VCaP (cell line): ENCODE data around the gene CCDC30.

Experiments
- H3K27ac ChIP-seq: fragments of 450-650 bp; 2 replicates; pipeline ENCODE4 v1.5.1; 2017
- TF ChIP-seq, protein P1 (sequence below): fragments of 450-650 bp; conservative IDR thresholded peaks from 2 replicates; pipeline ENCODE4 v1.5.1; 2017; ENCODE audit warnings: mild to moderate bottlenecking, moderate library complexity

Gene CCDC30

DNA sequence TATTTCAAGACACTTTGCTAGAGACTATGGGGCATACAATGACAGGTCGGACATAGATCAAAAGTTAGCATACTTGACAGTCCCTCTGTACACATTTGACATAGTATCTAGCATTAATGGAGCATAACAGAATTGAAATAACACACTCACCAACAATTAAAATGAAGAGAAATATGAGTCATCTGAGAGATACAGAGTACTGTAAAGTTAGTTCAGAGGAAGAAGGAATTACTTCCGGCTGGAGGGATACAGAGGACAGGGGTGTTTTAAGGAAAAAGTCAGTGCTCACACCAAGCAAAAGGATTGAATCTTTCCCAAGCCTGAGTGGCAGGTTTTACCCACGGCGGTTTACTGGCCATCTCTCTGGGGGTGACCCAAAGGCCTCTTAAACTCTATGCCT, 9.7 kb upstream of the CCDC30 start:
- H3K27ac ChIP-seq, result no peak overlapping the region
- TF ChIP-seq, protein P1, sequence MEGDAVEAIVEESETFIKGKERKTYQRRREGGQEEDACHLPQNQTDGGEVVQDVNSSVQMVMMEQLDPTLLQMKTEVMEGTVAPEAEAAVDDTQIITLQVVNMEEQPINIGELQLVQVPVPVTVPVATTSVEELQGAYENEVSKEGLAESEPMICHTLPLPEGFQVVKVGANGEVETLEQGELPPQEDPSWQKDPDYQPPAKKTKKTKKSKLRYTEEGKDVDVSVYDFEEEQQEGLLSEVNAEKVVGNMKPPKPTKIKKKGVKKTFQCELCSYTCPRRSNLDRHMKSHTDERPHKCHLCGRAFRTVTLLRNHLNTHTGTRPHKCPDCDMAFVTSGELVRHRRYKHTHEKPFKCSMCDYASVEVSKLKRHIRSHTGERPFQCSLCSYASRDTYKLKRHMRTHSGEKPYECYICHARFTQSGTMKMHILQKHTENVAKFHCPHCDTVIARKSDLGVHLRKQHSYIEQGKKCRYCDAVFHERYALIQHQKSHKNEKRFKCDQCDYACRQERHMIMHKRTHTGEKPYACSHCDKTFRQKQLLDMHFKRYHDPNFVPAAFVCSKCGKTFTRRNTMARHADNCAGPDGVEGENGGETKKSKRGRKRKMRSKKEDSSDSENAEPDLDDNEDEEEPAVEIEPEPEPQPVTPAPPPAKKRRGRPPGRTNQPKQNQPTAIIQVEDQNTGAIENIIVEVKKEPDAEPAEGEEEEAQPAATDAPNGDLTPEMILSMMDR, result no peak

DNA sequence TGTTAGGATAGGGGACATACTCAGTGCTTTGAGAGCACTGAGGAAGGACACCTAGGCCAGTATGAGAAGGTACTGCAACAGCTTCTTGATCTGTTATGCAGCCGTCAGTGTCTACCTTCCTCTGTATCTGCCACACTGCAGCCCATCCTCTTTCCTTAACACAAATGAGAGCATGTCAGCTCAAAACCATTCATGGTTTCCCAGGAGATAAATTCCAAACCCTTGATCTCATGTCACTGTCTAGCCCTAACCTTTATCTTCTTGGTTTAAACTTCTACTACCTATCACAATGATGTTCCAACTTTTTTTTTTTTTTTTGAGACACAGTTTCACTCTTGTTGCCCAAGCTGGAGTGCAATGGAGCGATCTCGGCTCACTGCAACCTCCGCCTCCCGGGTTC, 8.7 kb upstream of the CCDC30 start:
- TF ChIP-seq, protein P1, result no peak
- H3K27ac ChIP-seq, result no peak overlapping the region

DNA sequence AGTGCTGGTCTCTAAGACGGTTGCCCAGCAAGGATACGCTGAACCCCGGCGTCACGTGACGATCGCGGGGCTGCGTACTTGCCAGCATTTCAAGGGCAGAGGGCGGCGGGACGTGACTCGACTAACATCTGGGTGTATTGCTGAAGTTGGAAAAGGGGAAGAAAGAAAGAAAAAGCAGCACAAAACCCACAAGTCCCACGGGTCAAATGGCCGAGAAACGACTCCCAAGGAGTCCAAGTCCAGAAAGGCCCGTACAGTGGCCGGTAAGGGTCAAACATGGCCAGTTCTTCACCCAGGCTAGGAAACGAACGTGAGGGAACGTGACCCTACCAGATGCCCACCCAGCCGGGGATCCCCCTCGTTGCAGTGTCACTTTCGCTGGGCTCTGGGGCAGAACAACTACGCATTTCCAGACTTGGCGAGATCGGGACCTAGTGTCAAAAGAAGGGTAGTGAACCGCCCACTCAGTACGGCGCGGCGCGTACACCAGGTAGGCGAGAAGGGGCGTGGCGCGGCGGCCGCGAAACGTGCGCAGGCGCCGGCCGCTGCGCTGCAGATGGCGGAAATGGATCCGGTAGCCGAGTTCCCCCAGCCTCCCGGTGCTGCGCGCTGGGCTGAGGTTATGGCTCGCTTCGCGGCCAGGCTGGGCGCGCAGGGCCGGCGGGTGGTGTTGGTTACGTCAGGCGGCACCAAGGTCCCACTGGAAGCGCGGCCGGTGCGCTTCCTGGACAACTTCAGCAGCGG, 6.9 kb upstream of the CCDC30 start, which contains the start of the genes PPCS and ZMYND12:
Gene PPCS (plus strand): TSS at position 534 of the 744 bp plus-strand sequence. CDS start 23 bp downstream, at position 557.
Gene ZMYND12 (minus strand): TSS at position 13 of the 744 bp plus-strand sequence. CDS start 25 bp downstream, outside the sequence.
- H3K27ac ChIP-seq, result peak within 1 kb of the TSS; percentile 89
- TF ChIP-seq, protein P1, result no peak

DNA sequence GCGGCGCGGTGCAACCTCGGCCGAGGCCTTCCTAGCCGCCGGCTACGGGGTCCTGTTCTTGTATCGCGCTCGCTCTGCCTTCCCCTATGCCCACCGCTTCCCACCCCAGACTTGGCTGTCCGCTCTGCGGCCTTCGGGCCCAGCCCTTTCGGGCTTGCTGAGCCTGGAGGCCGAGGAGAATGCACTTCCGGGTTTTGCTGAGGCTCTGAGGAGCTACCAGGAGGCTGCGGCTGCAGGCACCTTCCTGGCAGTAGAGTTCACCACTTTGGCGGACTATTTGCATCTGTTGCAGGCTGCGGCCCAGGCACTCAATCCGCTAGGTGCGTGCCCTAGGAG, 6.4 kb upstream of the CCDC30 start:
- TF ChIP-seq, protein P1, result no peak
- H3K27ac ChIP-seq, result peak overlapping the region; percentile 89

DNA sequence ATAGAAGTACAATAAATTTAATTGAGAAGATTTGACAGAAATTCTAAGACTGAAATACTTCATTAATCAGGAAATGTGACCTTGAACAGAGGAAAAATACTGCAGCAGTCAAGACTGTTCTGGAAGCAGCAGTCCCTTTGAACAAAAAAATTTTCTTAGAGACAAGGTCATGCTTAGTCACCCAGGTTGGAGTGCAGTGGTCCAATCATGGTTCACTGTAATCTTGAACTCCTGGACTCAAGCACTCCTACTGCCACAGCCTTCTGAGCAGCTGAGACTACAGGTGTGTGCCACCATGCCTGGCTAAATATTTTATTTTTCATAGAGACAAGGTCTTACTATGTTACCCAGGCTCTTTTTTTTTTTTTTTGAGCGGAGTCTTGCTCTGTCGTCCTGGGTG, 1.9 kb upstream of the CCDC30 start:
- H3K27ac ChIP-seq, result no peak overlapping the region
- TF ChIP-seq, protein P1, result no peak

DNA sequence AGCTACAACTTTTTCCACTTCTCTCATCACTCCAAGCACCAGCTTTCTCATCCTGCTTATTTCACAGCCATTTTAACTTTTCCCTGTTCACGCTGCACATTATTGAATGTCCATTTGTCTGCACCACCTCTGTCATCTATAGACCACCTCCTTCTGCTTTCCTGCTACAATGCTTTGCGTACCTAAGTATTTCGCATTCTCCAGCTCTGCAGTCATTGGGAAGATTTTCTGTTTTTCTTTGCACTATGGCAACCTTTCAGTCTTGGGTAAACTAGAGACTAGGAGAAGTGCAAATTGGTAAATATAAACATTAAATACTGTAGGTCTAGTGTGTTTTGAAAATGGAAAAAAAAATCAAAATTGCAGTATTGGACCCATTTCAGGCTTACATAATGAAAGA, 835 bp downstream of the CCDC30 start:
- H3K27ac ChIP-seq, result peak overlapping the region; percentile 47; the same call in 1 of the 2 replicates
- TF ChIP-seq, protein P1, result no peak

DNA sequence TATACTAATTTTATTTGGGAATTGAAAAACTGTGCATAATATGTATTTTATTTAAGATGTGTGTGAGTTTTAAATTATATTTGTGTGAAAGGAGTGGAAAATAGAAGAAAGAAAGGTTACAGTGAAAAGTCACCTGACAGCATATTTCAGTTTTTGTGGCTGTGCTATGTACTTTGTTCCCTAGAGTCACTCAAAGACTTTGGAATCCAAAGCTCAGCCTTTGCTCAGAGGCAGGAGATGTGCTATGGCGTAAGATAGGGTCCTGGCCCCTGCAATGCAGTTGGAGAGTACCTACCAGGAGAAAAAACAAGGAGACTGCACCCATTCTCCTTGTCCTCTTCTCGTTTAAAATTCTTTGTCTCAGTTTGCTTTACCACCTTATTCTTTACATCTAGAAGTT, 2.9 kb downstream of the CCDC30 start:
- H3K27ac ChIP-seq, result no peak overlapping the region
- TF ChIP-seq, protein P1, result no peak
